Measurements from ENCODE around the gene IL1B.

DNA sequence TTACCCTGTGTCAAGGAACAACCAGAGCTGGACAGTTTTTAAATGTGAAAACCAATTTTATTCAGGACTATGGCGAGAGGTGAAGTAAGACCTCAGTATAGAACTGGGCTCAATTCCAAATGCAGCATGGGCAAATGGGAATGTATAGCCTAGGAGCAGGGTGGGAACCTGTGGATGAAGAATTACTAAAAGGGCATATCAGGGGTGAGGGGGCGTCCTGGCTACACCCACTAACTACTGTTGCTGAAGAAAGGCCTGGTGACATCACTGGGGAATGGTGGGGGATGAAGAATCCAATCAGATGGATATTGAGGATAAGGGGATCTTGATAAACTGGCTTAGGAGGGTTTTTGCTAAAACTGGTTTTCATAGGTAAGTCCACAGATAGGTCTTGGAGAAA is 47.1 kb upstream of the IL1B start:
- TF ChIP-seq, protein P1, sequence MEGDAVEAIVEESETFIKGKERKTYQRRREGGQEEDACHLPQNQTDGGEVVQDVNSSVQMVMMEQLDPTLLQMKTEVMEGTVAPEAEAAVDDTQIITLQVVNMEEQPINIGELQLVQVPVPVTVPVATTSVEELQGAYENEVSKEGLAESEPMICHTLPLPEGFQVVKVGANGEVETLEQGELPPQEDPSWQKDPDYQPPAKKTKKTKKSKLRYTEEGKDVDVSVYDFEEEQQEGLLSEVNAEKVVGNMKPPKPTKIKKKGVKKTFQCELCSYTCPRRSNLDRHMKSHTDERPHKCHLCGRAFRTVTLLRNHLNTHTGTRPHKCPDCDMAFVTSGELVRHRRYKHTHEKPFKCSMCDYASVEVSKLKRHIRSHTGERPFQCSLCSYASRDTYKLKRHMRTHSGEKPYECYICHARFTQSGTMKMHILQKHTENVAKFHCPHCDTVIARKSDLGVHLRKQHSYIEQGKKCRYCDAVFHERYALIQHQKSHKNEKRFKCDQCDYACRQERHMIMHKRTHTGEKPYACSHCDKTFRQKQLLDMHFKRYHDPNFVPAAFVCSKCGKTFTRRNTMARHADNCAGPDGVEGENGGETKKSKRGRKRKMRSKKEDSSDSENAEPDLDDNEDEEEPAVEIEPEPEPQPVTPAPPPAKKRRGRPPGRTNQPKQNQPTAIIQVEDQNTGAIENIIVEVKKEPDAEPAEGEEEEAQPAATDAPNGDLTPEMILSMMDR (IDR thresholded peaks at IDR 0.05; ENCODE audit: insufficient read depth, low read length, poor library complexity, severe bottlenecking), result no peak
- no peak for TF ChIP-seq EZH2phosphoT487 (conservative IDR thresholded peaks at IDR 0.05; ENCODE audit: low read length)
